ENCODE results near the gene NIPAL1. TPM values are rescaled to one million over a fixed set of nuclear protein-coding genes. Genes with fewer than 3 reads are reported as not detected.

The NIPAL1 gene
- total RNA-seq, 1 donor from 2014 or later: 0.43 TPM

- DNase-seq (no peak), ATAC-seq (ENCODE audit: poor library complexity) (no peak)
- intact Hi-C loops (cut with DNase I): no loop called here
Measured at GRCh38 chr4:48022192-48022799, 5.7 kb downstream of the NIPAL1 start.

- DNase-seq (no peak), ATAC-seq (ENCODE audit: poor library complexity) (no peak)
- intact Hi-C loops (cut with DNase I): no loop called here
Measured at GRCh38 chr4:48024522-48024921, 8.0 kb downstream of the NIPAL1 start.

- intact Hi-C loops (cut with DNase I): no loop called here
- ATAC-seq (ENCODE audit: poor library complexity) (peak; percentile 34), DNase-seq (no peak)
Measured at GRCh38 chr4:48025005-48025404, 8.4 kb downstream of the NIPAL1 start.

DNA sequence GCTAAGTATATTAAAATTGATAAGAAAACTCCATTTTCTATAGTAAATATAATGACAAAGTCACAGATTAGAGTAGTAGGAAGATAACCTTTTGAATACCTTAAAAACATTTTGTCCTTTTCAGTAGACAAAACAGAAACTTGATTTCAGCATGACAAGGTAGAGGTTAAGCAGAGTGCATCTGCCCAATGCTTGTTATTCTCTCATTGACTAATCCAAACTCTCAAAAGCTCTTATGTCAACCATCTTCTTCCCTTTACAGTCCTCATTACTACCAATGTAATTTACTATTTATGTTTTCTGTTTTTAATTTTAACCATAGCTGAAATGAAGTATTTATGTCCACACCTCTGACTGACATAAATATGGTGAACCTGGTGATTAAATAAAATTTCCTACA, 11.1 kb downstream of the NIPAL1 start:
- ATAC-seq (ENCODE audit: poor library complexity): no peak
- intact Hi-C loops (cut with DNase I): no loop called here
- DNase-seq: no peak

- intact Hi-C loops (cut with DNase I): no loop called here
- ATAC-seq (ENCODE audit: poor library complexity) (no peak), DNase-seq (no peak)
Measured at GRCh38 chr4:48028696-48029095, 12.1 kb downstream of the NIPAL1 start.

- DNase-seq (no peak), ATAC-seq (ENCODE audit: poor library complexity) (no peak)
- intact Hi-C loops (cut with DNase I): no loop called here
Measured at GRCh38 chr4:48030470-48030869, 13.9 kb downstream of the NIPAL1 start.

DNA sequence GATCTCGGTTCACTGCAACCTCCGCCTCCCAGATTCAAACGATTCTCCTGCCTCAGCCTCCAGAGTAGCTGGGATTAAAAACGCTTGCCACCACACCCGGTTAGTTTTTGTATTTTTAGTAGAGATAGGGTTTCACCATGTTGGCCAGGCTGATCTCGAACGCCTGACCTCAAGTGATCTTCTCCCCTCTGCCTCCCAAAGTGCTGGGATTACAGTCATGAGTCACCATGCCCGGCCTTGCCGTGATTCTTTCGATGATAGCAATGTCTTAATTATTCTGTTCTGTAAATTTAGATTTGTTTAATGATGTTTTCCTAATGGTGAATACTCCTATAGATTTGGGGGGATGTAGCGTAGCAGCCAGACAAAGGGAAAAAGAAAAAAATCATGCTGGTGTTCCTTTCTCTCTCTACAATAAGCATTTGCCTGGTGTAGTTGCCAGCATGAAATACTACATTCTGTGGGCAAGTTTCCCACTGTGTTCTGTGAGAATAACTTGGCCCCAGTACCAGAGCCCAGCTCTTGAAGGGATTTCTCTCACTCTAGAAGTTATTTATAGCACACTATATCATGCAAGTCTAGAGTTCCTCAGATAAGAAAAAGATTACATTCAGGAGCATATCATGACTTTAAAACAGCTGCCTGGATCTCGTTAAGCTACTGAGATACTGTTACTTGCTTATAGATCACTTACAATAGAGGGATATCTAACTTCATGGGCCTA, 15.4 kb downstream of the NIPAL1 start:
- ATAC-seq (ENCODE audit: poor library complexity): peak; percentile 98
- no peak for DNase-seq
- intact Hi-C loops (cut with DNase I): no loop called here

DNA sequence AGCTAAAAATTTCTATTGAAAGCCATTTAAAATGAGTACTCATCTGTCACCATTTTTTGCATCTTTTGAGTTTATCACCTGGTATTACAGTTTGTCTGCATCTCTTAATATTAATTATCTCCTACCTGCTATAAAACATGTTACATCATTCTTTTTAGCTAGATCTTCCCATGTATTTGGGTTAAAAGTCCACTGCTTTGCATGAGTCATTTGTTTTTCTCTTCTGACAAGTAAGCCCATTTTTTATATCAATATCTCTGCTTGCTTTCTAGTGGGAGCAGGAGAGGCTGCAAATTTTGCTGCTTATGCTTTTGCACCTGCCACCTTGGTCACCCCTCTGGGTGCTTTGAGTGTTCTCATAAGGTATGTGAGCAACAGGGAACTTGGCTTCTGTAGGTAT, 16.1 kb downstream of the NIPAL1 start:
- intact Hi-C loops (cut with DNase I): no loop called here
- ATAC-seq (ENCODE audit: poor library complexity) (no peak), DNase-seq (no peak)

GRCh38 chr4:48033412-48033811, 16.8 kb downstream of the NIPAL1 start:
- ATAC-seq (ENCODE audit: poor library complexity): no peak
- DNase-seq: no peak
- intact Hi-C loops (cut with DNase I): no loop called here

GRCh38 chr4:48033825-48034413, 17.3 kb downstream of the NIPAL1 start:
- intact Hi-C loops (cut with DNase I): no loop called here
- no peak for DNase-seq
- ATAC-seq (ENCODE audit: poor library complexity): no peak

DNA sequence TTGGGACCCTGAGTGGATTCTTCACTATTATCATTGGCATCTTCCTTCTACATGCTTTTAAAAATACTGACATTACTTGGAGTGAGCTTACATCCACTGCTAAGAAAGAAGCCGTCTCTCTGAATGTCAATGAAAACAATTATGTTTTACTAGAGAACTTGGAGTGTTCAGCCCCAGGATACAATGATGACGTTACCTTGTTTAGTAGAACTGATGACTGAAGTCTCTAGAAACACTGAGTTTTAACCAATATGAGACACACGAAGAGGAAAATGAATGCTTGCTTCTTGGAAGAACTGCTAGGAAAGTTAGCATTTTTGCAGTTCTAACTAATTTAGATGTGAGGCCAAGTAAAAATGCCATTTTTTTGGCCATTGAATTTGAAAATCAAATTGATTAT, 19.4 kb downstream of the NIPAL1 start:
- DNase-seq (no peak), ATAC-seq (ENCODE audit: poor library complexity) (no peak)
- intact Hi-C loops (cut with DNase I): no loop called here

GRCh38 chr4:48037117-48037462, 20.5 kb downstream of the NIPAL1 start:
- DNase-seq: no peak
- ATAC-seq (ENCODE audit: poor library complexity): no peak
- intact Hi-C loops (cut with DNase I): no loop called here

DNA sequence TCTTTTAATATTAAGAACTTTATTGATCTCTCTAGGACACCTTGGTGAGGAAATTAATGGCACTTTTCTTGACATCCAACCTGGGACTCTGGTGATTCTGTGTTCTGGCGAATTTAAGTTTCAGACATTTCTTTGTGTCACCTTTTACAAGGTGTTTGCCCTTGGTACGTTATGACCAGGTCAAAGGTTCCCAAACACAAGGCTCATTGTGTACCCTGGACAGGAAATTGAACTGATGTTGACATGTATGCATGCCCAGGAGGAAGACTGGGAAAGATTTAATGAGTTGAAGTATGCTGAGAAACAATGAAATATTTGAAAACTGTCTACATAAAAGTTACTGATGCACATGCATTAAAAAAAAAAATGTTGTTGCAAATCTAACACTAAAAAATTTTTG, 22.1 kb downstream of the NIPAL1 start:
- intact Hi-C loops (cut with DNase I): no loop called here
- no peak for ATAC-seq (ENCODE audit: poor library complexity)
- no peak for DNase-seq

- intact Hi-C loops (cut with DNase I): no loop called here
- ATAC-seq (ENCODE audit: poor library complexity) (no peak), DNase-seq (no peak)
Measured at GRCh38 chr4:48039561-48039960, 23.0 kb downstream of the NIPAL1 start.

- DNase-seq: no peak
- no peak for ATAC-seq (ENCODE audit: poor library complexity)
- intact Hi-C loops (cut with DNase I): no loop called here
Measured at GRCh38 chr4:48041535-48042137, 25.1 kb downstream of the NIPAL1 start.

GRCh38 chr4:48042979-48043461, 26.4 kb downstream of the NIPAL1 start:
- ATAC-seq (ENCODE audit: poor library complexity) (no peak), DNase-seq (no peak)
- intact Hi-C loops (cut with DNase I): no loop called here

DNA sequence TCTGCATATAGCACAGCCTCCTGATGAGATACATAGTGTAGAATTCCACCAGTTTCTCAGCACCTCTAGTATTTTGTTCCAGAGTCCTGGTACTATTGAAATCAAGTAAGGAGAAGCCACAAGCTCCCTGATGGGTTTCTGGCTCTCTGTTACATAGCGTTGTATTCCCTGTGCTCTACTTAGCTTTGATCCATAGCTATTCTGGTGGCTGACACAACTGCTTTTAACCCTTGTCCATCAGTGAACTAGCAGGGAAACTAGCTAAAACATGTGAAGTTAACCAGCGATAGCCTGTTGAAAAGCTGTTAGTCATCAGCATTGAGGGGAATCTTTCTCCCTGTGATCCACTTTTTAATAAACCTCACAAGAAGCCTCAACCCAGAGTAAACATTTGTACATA, 26.9 kb downstream of the NIPAL1 start:
- ATAC-seq (ENCODE audit: poor library complexity) (no peak), DNase-seq (no peak)
- intact Hi-C loops (cut with DNase I): no loop called here

DNA sequence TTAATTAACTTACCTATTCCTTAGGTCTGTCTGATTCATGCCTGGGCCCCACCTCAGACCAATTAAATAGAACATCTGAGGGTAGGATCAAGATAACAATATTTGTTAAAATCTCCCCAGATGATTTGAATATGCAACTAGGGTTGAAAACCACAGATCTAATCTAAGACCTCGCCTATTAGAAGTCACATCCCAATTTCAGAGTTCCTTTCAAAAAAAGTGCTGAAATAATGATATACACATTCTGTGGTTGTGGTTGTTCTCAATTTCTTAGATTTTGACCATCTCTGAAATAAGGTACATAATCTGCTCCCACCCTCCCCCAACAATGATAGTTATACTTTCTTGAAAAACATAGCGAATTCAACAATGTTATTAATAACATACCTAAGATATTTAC, 27.7 kb downstream of the NIPAL1 start:
- ATAC-seq (ENCODE audit: poor library complexity): no peak
- DNase-seq: no peak
- intact Hi-C loops (cut with DNase I): no loop called here

GRCh38 chr4:48046059-48046458, 29.5 kb downstream of the NIPAL1 start:
- ATAC-seq (ENCODE audit: poor library complexity) (no peak), DNase-seq (no peak)
- intact Hi-C loops (cut with DNase I): no loop called here

- DNase-seq (no peak), ATAC-seq (ENCODE audit: poor library complexity) (peak; percentile 57)
- intact Hi-C loops (cut with DNase I): no loop called here
Measured at GRCh38 chr4:48047421-48047844, 30.9 kb downstream of the NIPAL1 start.
